ENCODE measurements around the gene GAB2. TPM values are rescaled to one million over a fixed set of nuclear protein-coding genes. Genes with fewer than 3 reads are reported as not detected.

The GAB2 gene
- total RNA-seq, 1 experiment from 2014 or later = 3.3 TPM

DNA sequence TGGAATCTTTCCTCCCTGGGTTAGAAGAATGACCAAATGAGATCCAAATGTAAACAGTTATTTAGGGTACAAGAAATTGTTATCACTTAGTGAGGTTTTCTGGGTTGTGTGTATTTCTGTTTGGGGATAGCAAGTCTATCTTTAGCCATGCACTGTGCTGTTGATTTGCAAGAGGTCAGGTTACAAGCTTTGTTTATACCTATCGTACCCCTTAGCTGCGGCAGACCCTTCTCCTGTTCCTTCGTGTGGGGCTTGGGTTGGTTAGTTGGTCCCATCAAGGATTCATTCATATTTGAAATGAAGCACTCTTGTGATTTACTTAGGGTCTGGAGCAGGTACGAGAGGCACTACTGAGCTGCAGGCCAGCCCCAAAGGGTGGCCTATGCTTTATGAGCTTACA is 156.3 kb downstream of the GAB2 start:
- peaks cover 2% of the 10 kb centered on the region; the same call in 1 of the 2 replicates for H3K4me1 ChIP-seq (ENCODE audit: insufficient read depth, low read length)
- no peaks in the 10 kb centered on the region for H3K9me3 Mint-ChIP-seq
- no peak overlapping the region for H3T11ph ChIP-seq (ENCODE audit: low read length)
- TF ChIP-seq, protein P1, sequence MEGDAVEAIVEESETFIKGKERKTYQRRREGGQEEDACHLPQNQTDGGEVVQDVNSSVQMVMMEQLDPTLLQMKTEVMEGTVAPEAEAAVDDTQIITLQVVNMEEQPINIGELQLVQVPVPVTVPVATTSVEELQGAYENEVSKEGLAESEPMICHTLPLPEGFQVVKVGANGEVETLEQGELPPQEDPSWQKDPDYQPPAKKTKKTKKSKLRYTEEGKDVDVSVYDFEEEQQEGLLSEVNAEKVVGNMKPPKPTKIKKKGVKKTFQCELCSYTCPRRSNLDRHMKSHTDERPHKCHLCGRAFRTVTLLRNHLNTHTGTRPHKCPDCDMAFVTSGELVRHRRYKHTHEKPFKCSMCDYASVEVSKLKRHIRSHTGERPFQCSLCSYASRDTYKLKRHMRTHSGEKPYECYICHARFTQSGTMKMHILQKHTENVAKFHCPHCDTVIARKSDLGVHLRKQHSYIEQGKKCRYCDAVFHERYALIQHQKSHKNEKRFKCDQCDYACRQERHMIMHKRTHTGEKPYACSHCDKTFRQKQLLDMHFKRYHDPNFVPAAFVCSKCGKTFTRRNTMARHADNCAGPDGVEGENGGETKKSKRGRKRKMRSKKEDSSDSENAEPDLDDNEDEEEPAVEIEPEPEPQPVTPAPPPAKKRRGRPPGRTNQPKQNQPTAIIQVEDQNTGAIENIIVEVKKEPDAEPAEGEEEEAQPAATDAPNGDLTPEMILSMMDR (conservative IDR thresholded peaks at IDR 0.05) = no peak
- no peak overlapping the region for H3K14ac ChIP-seq (ENCODE audit: insufficient read depth, low read length)
- no peak overlapping the region for H4K5ac ChIP-seq (ENCODE audit: insufficient read length, low read depth, low read length)
- peaks cover 16 to 27% of the 10 kb centered on the region in 2 experiments for H3K4me1 Mint-ChIP-seq
- H2BK15ac ChIP-seq (ENCODE audit: low read depth, low read length) = no peak overlapping the region
- no peak overlapping the region for H2AK5ac ChIP-seq (ENCODE audit: insufficient read length, low read length)
- H4K20me1 ChIP-seq (ENCODE audit: control insufficient read depth, insufficient read depth, insufficient read length) = no peaks in the 10 kb centered on the region
- no peaks in the 10 kb centered on the region for H3K36me3 Mint-ChIP-seq (ENCODE audit: insufficient read depth in 1 of 3, low read depth in 3 of 3)
- no peak overlapping the region for H2BK120ac ChIP-seq (ENCODE audit: low read depth, low read length, poor library complexity, severe bottlenecking)
- no peak overlapping the region for H3K18ac ChIP-seq (ENCODE audit: insufficient read length, low read depth, low read length)
- H3K56ac ChIP-seq (ENCODE audit: insufficient read length, low read depth, low read length) = no peak overlapping the region
- no peak overlapping the region for H3K4ac ChIP-seq (ENCODE audit: low read depth, low read length)
- no peak overlapping the region for H3K23ac ChIP-seq (ENCODE audit: insufficient read length, low read depth, low read length)
- no peak overlapping the region for H2AFZ ChIP-seq (ENCODE audit: low read length)
- no peak for DNase-seq
- H2BK12ac ChIP-seq (ENCODE audit: insufficient read length, low read depth, low read length) = no peak overlapping the region
- H3K27ac ChIP-seq (ENCODE audit: insufficient read length, low read depth, low read length) = no peak overlapping the region
- no peaks in the 10 kb centered on the region for H3K27me3 ChIP-seq (ENCODE audit: insufficient read depth, low read length)
- no peak overlapping the region for H4K8ac ChIP-seq (replicated peaks; ENCODE audit: insufficient read length, low read depth, low read length)
- H2BK20ac ChIP-seq (ENCODE audit: low read depth, low read length, poor library complexity, severe bottlenecking) = no peak overlapping the region
- H4K91ac ChIP-seq (ENCODE audit: insufficient read length, low read depth, low read length) = no peak overlapping the region
- no peak overlapping the region for H3K4me2 ChIP-seq (ENCODE audit: insufficient read depth, insufficient read length, low read length)
- no peaks in the 10 kb centered on the region for H3K79me2 ChIP-seq (ENCODE audit: insufficient read depth, low read length)
- WGBS (ENCODE audit: extremely low coverage, insufficient read length, low lambda C conversion rate) = no CpG with 5 or more reads among the region's 4 CpGs
- H3K27me3 Mint-ChIP-seq (ENCODE audit: low read depth) = no peaks in the 10 kb centered on the region
- H3K9me3 ChIP-seq (ENCODE audit: control insufficient read depth, low read depth, low read length) = no peaks in the 10 kb centered on the region
- H3K4me3 Mint-ChIP-seq = no peak overlapping the region
- no peaks in the 10 kb centered on the region for H3K79me1 ChIP-seq (ENCODE audit: insufficient read depth, low read depth, low read length, poor library complexity, severe bottlenecking)
- peak overlapping the region in 1 of 3 experiments; percentile 45; a peak in 1 of 7 replicates for H3K27ac Mint-ChIP-seq
- no peak overlapping the region for H2BK5ac ChIP-seq (ENCODE audit: insufficient read length, low read length)
- no peaks in the 10 kb centered on the region for H3K23me2 ChIP-seq (ENCODE audit: insufficient read length, low read depth, low read length, poor library complexity, severe bottlenecking)
- H3K9ac ChIP-seq (ENCODE audit: extremely low read depth, insufficient read length, low read length) = no peak overlapping the region

Measured in H9 (cell line).